GM12891 (cell line): ENCODE measurements around the gene NALF2.

Source experiments
- POLR2A ChIP-seq: IDR thresholded peaks from 2 replicates; pipeline ENCODE4 v1.6.1; 2011; ENCODE audit warnings: low read depth, low read length, control low read depth
- POLR2AphosphoS5 ChIP-seq: IDR thresholded peaks from 2 replicates; pipeline ENCODE4 v1.6.1; 2011; ENCODE audit warnings: low read depth, low read length, control low read depth
- POU2F2 ChIP-seq: IDR thresholded peaks from 2 replicates; pipeline ENCODE4 v1.6.1; 2011; ENCODE audit warnings: low read depth, mild to moderate bottlenecking, control low read depth, low read length, moderate library complexity
- SPI1 ChIP-seq: IDR thresholded peaks from 2 replicates; pipeline ENCODE4 v1.6.1; 2011; ENCODE audit warnings: low read depth, low read length, control low read depth
- TAF1 ChIP-seq: IDR thresholded peaks from 2 replicates; pipeline ENCODE4 v1.6.1; 2011; ENCODE audit warnings: low read depth, low read length, control low read depth

GRCh38 chrX:69469975-69470374, 34.2 kb upstream of the NALF2 start:
- TF ChIP-seq POLR2A (no peak), POLR2AphosphoS5 (no peak), TAF1 (no peak), SPI1 (no peak), POU2F2 (no peak)
